GM19351 (cell line): Measurements from ENCODE around the gene SRRM3.
"Not testable (repeated sequence)": the region's sequence is repeated elsewhere in the genome, so short reads cannot be mapped to it uniquely, and the experiment has no call there.

ENCODE experiments used
- ATAC-seq: cut with Tn5 transposase; IDR thresholded peaks from one replicate; pipeline ENCODE4 v1.9.1; 2021; ENCODE audit warnings: mild to moderate bottlenecking, moderate library complexity; ENCODE audit not compliant: unreplicated experiment

Gene SRRM3

GRCh38 chr7:76187272-76187671, 14.4 kb upstream of the SRRM3 start:
- no peak for ATAC-seq

- ATAC-seq, result no peak
Measured at GRCh38 chr7:76189276-76189675, 12.4 kb upstream of the SRRM3 start.

- no peak for ATAC-seq
Measured at GRCh38 chr7:76191783-76192240, 9.9 kb upstream of the SRRM3 start.

- no peak for ATAC-seq
Measured at GRCh38 chr7:76193466-76193865, 8.2 kb upstream of the SRRM3 start.

- no peak for ATAC-seq
Measured at GRCh38 chr7:76193883-76194282, 7.8 kb upstream of the SRRM3 start.

GRCh38 chr7:76196786-76197185, 4.9 kb upstream of the SRRM3 start:
- ATAC-seq, result no peak

- no peak for ATAC-seq
Measured at GRCh38 chr7:76198202-76198601, 3.5 kb upstream of the SRRM3 start.

GRCh38 chr7:76202666-76203030, 952 bp downstream of the SRRM3 start:
- ATAC-seq, result no peak

- no peak for ATAC-seq
Measured at GRCh38 chr7:76204147-76204546, 2.5 kb downstream of the SRRM3 start.

- ATAC-seq, result no peak
Measured at GRCh38 chr7:76206633-76207032, 4.9 kb downstream of the SRRM3 start.

- ATAC-seq, result no peak
Measured at GRCh38 chr7:76209310-76209709, 7.6 kb downstream of the SRRM3 start.

- no peak for ATAC-seq
Measured at GRCh38 chr7:76211216-76211615, 9.5 kb downstream of the SRRM3 start.

GRCh38 chr7:76215349-76215748, 13.7 kb downstream of the SRRM3 start:
- ATAC-seq, result not testable (repeated sequence)

GRCh38 chr7:76216381-76217082, 14.8 kb downstream of the SRRM3 start:
- no peak for ATAC-seq

GRCh38 chr7:76217942-76218566, 16.4 kb downstream of the SRRM3 start:
- ATAC-seq, result no peak

- ATAC-seq, result no peak
Measured at GRCh38 chr7:76220185-76221057, 18.7 kb downstream of the SRRM3 start.

- ATAC-seq, result no peak
Measured at GRCh38 chr7:76222333-76222732, 20.6 kb downstream of the SRRM3 start.

- ATAC-seq, result no peak
Measured at GRCh38 chr7:76222839-76223238, 21.1 kb downstream of the SRRM3 start.

- no peak for ATAC-seq
Measured at GRCh38 chr7:76223286-76223972, 21.7 kb downstream of the SRRM3 start.

GRCh38 chr7:76224695-76225094, 23.0 kb downstream of the SRRM3 start:
- no peak for ATAC-seq

GRCh38 chr7:76225379-76225778, 23.7 kb downstream of the SRRM3 start:
- no peak for ATAC-seq
